Posterior cingulate gyrus (tissue), 11 donors: Measurements from ENCODE around the gene GTF3A.
"Not testable (repeated sequence)": the region's sequence is repeated elsewhere in the genome, so short reads cannot be mapped to it uniquely, and the experiment has no call there.

Experiments
- DNase-seq, 10 donors: peaks; one replicate each; pipeline versions ENCODE4 v3.0.0 to v3.0.0-alpha.2; 2020 to 2021; ENCODE audit warnings: mixed read lengths in 3 of 10
- intact Hi-C: fragments of 100-400 bp; cut with DNase I; formaldehyde crosslinking; loops from one replicate; pipeline ENCODE4 v1.15.1; 2023

Gene GTF3A

DNA sequence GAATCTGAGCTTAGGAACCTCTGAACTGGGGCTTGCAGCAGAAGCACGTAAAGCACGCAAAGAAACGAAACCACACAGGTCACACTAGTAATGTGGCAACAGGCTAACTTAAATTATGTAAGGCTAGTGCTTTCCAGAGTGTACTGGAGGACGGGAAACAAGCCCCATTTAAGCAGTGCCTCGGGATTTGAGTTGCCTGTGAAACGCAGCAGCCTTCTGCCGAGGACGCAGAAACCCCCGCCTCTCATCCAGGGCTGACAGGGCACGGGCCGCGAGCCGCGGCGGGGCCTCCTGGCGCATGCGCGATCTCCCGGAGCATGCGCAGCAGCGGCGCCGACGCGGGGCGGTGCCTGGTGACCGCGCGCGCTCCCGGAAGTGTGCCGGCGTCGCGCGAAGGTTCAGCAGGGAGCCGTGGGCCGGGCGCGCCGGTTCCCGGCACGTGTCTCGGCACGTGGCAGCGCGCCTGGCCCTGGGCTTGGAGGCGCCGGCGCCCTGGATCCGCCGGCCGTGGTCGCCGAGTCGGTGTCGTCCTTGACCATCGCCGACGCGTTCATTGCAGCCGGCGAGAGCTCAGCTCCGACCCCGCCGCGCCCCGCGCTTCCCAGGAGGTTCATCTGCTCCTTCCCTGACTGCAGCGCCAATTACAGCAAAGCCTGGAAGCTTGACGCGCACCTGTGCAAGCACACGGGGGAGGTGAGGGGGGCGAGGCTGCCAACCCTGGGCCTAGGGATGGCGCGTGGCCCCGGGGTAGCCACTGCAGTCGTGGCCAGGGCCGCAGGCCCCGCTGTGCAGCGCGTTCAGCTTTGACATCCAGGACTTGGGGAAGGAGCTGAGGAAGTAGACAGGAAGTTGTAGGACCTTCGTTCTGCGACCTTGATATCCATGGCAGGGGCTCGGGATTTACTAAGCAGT is at the start of gene GTF3A:
TSS of gene GTF3A (plus strand) at position 374 of the 912 bp plus-strand sequence.
- DNase-seq = peak; percentile 62 to 97 (median 74)
- intact Hi-C loops = loop anchor here (2.0 to 10.0 kb wide), 2 partner anchors 26 to 200 kb away; partner anchors contain the start of genes LNX2, MTIF3 and POLR1D

DNA sequence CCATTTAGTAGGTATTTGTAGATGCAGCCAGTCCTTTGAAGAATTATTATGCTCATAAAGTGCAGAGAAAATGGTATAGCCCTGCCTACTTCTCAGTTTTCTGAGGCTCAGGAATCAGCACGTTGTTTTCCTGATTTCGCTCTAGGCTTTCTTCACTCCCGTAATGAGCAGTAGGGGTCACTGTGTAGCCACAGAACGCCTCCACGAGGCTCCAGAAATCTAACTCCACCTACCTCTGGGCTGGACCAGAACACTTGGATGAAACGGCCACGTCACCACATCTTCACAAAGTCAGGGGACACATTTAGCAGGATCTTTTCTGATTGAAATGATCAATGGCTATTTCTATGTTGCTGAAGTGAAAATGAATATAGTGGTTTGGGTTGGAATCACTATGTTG is 49.8 kb upstream of the GTF3A start:
- peak in 5 of 10 donors; percentile 42 to 93 (median 52) for DNase-seq
- intact Hi-C loops = loop anchor here (1.0 to 10.0 kb wide), 2 partner anchors 160 to 452 kb away; no protein-coding TSS in a partner anchor

- intact Hi-C loops = loop anchor here (10.0 kb wide), 1 partner anchor 159 kb away; no protein-coding TSS in a partner anchor
- peak in 5 of 10 donors; percentile 22 to 86 (median 48) for DNase-seq
Measured at GRCh38 chr13:27375686-27376326, 48.6 kb upstream of the GTF3A start.

- intact Hi-C loops = loop anchor here (10.0 kb wide), 1 partner anchor 156 kb away; no protein-coding TSS in a partner anchor
- DNase-seq = no peak
Measured at GRCh38 chr13:27379126-27379525, 45.3 kb upstream of the GTF3A start.

GRCh38 chr13:27379694-27380641 is 44.5 kb upstream of the GTF3A start:
- DNase-seq = peak in 8 of 10 donors; percentile 25 to 92 (median 66)
- intact Hi-C loops = loop anchor here (10.0 kb wide), 1 partner anchor 155 kb away; no protein-coding TSS in a partner anchor

DNA sequence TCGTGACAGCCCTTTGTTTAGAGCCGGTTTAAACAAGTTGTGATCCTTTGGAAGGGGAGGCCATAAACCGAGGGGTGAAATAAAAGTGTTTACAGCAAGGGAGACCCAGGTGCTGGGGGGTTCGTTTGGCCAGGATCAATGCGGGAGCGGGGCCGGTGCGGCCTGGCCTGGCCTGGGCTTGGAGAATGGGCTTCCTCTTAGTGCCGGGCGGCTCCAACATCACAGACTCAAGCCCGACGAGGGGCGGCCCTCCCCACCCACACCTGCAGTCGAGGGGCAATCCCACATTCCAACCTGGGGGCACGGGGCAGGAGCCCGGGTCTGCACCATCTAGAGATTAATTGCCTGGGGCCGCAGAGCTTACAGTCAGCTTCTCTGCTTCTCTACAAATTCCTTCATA is 42.8 kb upstream of the GTF3A start:
- DNase-seq = no peak
- intact Hi-C loops = no loop called here

DNA sequence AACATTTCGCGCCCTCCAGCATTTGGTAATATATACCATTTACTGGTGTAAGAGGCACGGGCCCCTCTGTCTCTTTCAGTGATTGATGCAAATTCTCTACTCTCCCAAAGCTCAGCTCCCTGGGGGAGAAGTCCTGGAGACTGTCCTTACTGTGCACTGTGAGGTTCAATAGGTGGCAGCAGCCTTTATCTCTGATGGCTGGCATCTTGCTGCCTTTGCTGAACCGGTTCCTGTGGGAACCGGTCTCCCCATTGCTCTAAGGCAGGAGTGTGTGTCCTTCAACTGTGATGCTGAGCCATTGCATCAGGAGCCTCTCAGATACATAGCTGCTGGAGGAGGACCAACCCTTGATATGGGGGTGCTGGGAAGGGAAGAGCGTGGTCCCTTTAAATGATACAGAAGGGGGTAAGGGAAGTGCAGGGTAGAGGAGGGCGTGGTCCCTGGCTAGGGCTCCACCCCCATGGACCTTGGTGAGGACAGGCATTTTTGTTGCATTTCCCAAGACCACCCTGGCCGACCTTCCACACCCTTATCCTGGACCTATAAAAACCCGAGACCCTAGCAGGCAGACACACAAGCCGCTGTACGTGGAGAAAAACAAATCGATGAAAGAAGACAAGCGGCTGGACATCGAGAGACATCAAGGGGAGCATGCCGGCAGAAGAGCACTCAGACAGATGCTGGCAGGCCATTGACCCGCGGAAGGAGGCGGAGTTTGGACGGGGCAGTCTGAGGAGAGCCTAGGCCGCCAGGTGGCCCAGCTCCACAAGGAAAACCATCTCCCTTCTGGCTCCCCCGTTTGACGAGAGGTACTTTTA is 41.1 kb upstream of the GTF3A start:
- DNase-seq = no peak
- intact Hi-C loops = no loop called here

DNA sequence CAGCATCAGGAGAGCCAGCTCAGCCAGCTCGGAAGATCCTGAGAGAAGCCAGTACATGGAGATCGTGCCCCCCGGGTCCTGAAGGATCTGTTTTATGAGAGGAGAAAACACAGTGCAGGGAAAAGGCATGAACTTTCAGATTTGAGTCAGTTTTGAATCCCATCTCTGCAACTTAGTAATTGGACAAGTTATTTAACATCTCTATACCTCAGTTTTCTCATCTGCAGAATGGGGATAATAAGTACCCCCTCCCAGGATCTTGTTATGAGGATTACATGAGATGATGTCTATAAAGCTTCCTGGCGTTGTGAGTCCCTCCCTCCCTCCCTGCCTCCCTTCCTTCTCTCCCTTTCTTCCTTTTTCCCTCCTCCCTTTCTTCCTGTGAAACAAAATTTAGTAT is 40.1 kb upstream of the GTF3A start:
- no peak for DNase-seq

GRCh38 chr13:27388241-27388640 is 36.2 kb upstream of the GTF3A start:
- intact Hi-C loops = no loop called here
- DNase-seq = no peak

More for the DNA sequence above, 40.1 kb upstream of the GTF3A start:
- intact Hi-C loops = no loop called here

DNA sequence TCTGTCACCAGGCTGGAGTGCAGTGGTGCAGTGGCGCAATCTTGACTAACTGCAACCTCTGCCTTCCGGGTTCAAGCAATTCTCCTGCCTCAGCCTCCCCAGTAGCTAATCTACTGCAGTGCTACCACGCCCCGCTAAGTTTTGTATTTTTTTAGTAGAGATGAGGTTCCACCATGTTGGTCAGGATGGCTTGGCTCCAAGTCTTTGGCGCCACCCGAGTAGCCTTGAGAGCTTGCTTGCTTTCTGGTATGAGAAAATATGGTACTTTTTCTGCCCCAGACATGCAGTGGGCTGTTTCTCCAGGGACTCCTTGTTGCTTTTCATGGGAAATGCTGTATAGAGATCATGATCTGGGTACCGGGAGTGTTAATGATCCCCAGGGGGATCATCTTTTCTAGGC is 34.5 kb upstream of the GTF3A start:
- intact Hi-C loops = no loop called here
- no peak for DNase-seq

- intact Hi-C loops = no loop called here
Measured at GRCh38 chr13:27391471-27391870, 32.9 kb upstream of the GTF3A start.

GRCh38 chr13:27393101-27393500 is 31.3 kb upstream of the GTF3A start:
- intact Hi-C loops = no loop called here
- DNase-seq = no peak

More at GRCh38 chr13:27391471-27391870, 32.9 kb upstream of the GTF3A start:
- DNase-seq = no peak

- DNase-seq = no peak
- intact Hi-C loops = no loop called here
Measured at GRCh38 chr13:27395007-27395510, 29.4 kb upstream of the GTF3A start.

- no peak for DNase-seq
- intact Hi-C loops = no loop called here
Measured at GRCh38 chr13:27396252-27396846, 28.1 kb upstream of the GTF3A start.

GRCh38 chr13:27398360-27398759 is 26.1 kb upstream of the GTF3A start:
- no peak for DNase-seq
- intact Hi-C loops = no loop called here

DNA sequence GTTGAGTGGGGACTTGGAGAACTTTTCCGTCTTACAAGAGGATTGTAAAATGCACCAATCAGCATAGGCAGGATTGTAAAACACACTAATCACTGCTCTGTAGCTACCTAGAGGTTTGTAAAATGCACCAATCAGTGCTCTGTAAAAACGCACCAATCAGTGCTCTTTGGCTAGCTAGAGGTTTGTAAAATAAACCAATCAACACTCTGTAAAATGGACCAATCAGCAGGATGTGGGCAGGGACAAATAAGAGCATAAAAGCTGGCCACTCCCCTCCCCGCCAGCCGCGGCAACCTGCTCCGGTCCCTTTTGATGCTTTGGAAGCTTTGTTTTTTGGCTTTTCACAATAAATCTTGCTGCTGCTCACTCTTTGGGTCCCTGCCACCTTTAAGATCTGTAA is 24.0 kb upstream of the GTF3A start:
- intact Hi-C loops = not testable (repeated sequence)

GRCh38 chr13:27401210-27401609 is 23.2 kb upstream of the GTF3A start:
- intact Hi-C loops = no loop called here
- no peak for DNase-seq

More for the DNA sequence above, 24.0 kb upstream of the GTF3A start:
- DNase-seq = not testable (repeated sequence)

- intact Hi-C loops = no loop called here
- DNase-seq = no peak
Measured at GRCh38 chr13:27403203-27403678, 21.2 kb upstream of the GTF3A start.
